HG02870 (cell line): ENCODE measurements around the gene NCBP2.
"Not testable (repeated sequence)": the region's sequence is repeated elsewhere in the genome, so short reads cannot be mapped to it uniquely, and the experiment has no call there.

Source experiments
- ATAC-seq: cut with Tn5 transposase; IDR thresholded peaks from one replicate; pipeline ENCODE4 v1.9.1; 2021; ENCODE audit warnings: mild to moderate bottlenecking, moderate library complexity; ENCODE audit not compliant: unreplicated experiment

The NCBP2 gene

DNA sequence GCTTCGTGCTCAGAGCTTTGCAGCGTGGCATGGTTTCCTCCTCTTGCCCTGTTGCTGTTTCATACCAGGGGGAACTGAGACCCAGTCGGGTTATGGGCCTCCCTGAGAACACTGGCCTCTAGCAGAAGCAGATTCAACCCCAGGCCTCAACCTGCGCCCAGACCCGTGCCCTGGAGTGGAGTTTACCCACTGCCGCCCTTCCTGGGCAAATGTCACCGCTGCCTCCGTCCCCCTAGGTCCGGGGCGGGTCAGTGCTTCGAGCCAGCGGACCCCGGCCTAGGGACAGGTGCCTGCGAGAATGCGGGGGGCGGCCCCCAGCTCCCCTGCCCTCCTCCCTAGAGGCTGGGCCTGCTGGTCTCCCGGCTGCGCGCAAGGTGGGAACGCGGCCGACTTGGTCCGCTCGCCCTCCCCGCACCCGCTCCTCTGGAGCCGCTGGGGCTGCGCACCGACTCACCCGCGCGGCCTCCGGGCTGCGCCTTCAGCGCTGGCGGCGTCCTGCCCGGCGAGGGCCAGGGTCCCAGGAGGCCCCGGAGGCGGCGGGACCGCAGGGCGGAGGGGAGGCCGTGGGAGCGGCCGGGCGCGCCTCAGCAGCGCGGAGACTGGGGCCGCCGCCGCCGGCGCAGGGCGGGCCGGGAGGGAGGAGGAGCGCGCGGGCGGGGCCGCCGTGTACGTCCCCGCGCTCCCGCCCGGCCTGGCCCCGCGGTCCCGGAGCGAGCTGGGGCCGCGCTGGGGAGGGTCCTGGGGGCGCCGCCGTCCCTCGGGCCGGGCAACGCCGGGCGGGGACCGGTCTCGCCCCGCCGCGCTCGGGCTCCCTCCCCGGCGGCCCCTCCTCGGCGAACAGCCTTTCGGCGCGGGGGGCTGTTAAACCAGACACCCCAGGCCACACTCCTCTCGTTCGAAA, 26.2 kb upstream of the NCBP2 start, which contains the start of gene PIGZ:
PIGZ (minus strand) TSS at position 601 of the 901 bp plus-strand sequence. CDS start 16,802 bp downstream, outside the sequence.
- peak; percentile 64 for ATAC-seq

GRCh38 chr3:196967412-196968232, 25.3 kb upstream of the NCBP2 start:
- no peak for ATAC-seq

DNA sequence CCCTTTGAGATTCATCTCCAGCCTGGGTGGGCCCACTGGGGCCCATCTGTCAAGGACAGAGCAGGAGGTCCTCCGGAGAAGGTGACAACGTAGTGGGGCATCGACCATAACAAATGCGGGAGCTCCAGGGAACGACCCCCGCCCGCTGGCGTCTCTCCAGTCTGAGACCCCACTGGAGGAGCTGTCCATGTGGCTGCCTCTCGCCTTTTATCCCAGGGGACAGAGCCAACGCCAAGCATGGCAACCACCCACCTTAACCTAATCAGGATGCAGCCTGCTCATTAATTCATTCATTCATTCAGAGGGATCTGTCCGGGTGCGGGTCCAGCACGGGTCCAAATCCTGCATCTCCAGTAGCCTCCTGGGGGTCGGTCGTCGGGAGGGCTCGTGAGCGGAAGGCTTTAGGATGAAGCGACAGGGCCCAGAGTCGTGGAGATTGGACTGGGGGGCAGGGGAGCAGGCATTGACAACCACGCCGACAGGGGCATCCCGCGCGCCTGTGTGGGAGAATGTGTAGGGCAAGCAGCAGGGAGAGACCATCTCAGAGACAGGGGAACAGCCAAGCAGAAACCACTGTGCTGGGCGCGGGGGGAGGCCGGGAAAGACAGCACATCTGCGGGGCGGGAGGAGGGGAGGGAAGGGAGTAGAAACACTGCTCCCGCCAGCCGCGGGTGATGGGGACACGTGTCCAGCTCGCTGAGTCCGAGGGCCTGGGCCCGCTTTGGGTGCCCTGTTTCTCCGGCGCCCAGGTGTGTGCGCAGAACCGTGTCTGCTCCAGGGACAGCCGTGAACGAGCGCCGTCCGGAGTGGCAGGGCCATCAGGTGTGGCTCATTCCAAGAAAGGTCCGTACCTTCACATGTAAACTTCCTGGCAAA, 24.4 kb upstream of the NCBP2 start:
- ATAC-seq = no peak

GRCh38 chr3:196965804-196966173, 23.5 kb upstream of the NCBP2 start:
- no peak for ATAC-seq

- no peak for ATAC-seq
Observed at GRCh38 chr3:196965112-196965803, 22.9 kb upstream of the NCBP2 start.

GRCh38 chr3:196963631-196963953, 21.3 kb upstream of the NCBP2 start:
- ATAC-seq = no peak

- ATAC-seq = no peak
Observed at GRCh38 chr3:196962930-196963630, 20.8 kb upstream of the NCBP2 start.

DNA sequence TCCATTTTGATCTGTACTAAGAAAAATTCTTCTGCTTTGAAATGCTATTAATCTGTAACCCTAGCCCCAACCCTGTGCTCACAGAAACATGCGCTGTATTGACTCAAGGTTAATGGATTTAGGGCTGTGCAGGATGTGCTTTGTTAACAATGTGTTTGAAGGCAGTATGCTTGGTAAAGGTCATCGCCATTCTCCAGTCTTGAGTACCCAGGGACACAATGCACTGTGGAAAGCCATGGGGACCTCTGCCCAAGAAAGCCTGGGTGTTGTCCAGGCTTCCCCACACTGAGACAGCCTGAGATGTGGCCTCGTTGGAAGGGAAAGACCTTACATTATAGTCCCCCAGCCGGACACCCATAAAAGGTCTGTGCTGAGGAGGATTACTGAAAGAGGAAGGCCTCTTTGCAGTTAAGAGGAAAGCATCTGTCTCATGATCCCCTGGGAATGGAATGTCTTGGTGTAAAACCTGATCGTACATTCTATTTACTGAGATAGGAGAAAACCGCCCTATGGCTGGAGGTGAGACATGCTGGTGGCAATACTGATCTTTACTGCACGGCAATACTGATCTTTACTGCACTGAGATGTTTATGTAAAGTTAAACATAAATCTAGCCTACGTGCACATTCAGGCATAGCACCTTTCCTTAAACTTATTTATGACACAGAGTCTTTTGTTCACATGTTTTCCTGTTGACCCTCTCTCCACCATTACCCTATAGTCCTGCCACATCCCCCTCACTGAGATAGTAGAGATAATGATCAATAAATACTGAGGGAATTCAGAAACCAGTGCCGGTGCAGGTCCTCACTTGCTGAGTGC, 20.0 kb upstream of the NCBP2 start:
- ATAC-seq = no peak

DNA sequence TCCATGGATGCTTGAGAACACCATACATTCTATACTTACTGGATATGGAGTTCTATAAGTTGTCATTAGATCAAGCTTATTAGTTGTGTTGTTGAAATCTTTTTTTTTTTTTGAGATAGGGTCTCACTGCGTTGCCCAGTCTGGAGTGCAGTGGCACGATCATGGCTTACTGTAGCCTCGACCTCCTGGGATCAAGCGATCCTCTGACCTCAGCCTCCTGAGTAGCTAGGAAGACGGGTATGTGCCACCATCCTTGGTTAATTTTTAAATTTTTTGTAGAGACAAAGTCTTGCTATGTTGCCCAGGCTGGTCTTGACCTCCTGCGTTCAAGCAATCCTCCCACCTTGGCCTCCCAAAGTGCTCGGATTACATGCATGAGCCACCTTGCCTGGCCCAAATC, 12.5 kb upstream of the NCBP2 start:
- no peak for ATAC-seq

DNA sequence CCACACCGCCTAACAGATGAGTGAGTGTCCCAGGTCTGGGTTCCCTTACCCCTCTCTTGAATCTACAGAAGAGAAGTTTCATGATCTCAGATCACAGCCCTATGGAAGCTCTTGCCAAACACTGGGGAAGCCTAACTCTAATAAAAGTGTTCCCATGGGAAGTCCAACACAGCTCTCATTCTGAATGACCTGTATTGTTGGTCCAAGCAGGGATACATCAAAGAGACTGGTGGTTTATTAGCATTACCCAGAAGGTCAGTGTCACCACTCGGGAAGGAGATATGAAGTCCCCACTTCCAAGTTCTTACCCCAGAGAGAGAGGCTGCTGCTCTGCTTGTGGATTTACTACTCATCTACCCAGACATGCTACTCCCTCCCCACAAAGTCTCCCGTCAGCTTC, 9.0 kb upstream of the NCBP2 start:
- no peak for ATAC-seq

DNA sequence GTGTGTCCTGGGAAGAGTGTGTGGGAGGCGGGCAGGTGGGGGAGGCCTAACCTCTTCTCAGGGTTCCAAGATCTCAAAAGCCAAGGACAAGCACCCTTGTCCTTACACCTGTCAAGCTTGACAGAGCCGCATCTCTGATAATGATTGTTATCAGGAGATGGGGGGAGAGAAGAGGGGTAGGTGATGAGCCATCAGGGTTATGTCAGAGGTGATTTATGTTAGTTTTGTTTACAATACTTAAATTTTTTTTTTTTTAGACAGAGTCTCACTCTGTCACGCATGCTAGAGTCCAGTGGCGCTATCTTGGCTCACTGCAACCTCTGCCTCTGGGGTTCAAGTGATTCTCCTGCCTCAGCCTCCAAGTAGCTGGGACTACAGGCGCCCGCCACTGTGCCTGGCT, 7.4 kb upstream of the NCBP2 start:
- ATAC-seq = no peak

DNA sequence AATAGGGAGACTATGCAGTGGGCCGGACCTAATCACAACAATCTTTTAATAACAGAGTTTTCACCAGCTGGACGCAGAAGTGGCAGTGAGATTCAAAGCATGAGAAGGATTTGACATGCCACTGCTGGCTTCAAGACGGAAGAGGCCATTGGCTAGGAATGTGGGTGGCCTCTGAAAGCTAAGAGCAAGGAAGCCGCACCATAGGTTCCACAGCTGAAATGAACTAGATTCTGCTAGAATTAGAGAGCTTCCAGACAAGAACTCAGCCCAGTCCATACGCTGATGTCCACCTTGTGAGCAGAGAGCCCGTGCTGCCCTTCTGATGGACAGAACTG, 6.9 kb upstream of the NCBP2 start:
- no peak for ATAC-seq

DNA sequence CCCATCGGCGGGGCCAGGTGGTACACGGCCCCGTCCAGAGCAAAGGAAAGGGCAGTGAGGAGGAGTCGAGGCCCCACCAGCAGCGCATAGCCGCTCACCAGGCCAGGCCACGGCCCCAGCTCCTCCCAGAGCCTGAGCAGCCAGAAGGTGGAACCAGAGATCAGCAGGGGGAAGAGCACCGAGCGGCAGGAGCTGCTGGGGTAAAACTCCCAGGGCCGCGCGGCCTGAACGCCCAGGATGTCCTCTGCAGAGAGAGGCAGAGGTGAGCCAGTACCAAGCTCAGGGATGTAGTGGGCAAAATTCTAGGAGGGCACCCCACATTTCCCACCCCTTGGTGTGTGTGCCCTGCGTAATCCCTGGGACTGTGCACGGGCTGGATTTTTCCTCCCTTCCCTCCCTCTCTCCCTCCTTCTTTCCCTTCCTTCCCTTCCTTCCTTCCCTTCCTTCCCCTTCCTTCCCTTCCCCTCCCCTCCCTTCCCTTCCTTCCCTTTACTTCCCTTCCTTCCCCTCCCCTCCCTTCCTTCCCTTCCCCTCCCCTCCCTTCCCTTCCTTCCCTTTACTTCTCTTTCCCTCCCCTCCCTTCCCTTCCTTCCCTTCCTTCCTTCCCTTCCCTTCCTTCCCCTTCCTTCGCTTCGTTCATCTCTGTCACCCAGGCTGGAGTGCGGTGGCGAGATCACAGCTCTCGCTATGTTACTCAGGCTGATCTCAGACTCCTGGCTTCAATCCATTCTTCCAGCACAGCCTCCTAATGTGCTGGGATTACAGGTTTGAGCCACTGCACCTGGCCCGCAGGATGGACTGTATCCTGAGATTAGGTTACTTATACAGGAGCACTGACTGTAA, 6.3 kb upstream of the NCBP2 start:
- no peak for ATAC-seq

- no peak for ATAC-seq
Observed at GRCh38 chr3:196947860-196948441, 5.6 kb upstream of the NCBP2 start.

DNA sequence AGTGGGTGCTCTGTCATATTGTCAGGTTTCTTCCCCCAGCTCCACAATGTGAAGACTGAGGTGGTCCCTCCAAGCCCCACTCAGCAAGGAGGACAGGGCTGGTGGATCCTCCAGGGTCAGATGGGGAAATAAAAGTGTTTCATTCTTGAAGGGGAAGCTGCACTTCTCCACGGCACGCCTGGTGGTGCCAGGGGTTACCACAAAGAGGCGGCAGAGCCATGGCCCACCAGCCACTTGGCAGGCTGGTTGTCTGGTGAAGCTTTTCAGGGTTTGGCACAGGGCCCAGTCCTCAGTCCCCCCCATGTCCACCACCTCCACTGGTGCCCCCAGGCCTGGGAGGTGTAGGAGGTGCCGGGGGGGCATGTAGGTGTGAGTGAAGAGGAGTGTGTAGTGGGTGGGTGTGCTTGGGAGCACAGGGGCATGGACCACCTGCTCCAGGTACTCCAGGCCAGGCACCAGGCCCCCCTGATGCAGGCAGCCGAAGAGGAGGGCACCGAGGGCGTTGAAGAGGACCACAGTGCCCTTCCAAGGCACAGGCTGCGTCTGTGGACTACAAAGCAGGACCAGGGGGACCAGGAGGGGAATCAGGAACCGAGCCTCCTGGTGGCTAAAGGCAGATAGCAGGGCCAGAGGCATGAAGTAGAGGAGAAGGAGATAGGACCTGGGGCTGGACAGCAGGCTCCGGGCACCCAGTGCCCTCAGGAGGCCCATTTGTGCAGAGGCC, 5.0 kb upstream of the NCBP2 start:
- ATAC-seq = no peak

- not testable (repeated sequence) for ATAC-seq
Observed at GRCh38 chr3:196944037-196944790, 1.9 kb upstream of the NCBP2 start.

GRCh38 chr3:196942915-196943277, 568 bp upstream of the NCBP2 start:
- peak; percentile 2 for ATAC-seq
